Measurements from ENCODE around the gene TRIM7. TPM values are rescaled to one million over a fixed set of nuclear protein-coding genes. Genes with fewer than 3 reads are reported as not detected.

The TRIM7 gene
- total and polyA plus RNA-seq, 7 experiments from 2014 or later, result 0.28 to 6.1 (median 3.2) TPM; not detected in 1

- Mint-ChIP-seq H3K27ac (no peak overlapping the region), H3K4me3 (no peak overlapping the region), H3K4me1 (peaks cover 10 to 28% (median 17%) of the 10 kb centered on the region in 7 donors), H3K27me3 (peaks cover 0 to 12% (median 0%) of the 10 kb centered on the region in 5 donors), H3K9me3 (peaks cover 0 to 17% (median 0%) of the 10 kb centered on the region in 11 donors), H3K36me3 (peaks cover 0 to 8% (median 0%) of the 10 kb centered on the region in 5 donors)
- H3K9me3 ChIP-seq (ENCODE audit: control insufficient read depth in 2 of 3, low read length in 3 of 3), result no peaks in the 10 kb centered on the region
- H3K4me1 ChIP-seq (ENCODE audit: control insufficient read depth in 2 of 2, insufficient read depth in 2 of 2, low read length in 2 of 2), result peaks cover 0 to 5% of the 10 kb centered on the region in 2 donors
- ATAC-seq (no peak), DNase-seq (no peak)
- CTCF ChIA-PET, result interaction anchor here (1.2 kb wide), 1 partner anchor 12 kb away, joined by 6 read pairs; no protein-coding TSS in a partner anchor
- H3K4me3 ChIP-seq (ENCODE audit: low read length), result no peak overlapping the region
- POLR2A ChIA-PET, result interaction anchor here (0.6 to 8.7 kb wide), 3 partner anchors 10 to 31 kb away, joined by 4 to 259 read pairs (median 158); partner anchors contain the start of genes TRIM41 and TRIM7
- no peaks in the 10 kb centered on the region for H3K27me3 ChIP-seq (ENCODE audit: control insufficient read depth in 2 of 2, insufficient read depth in 2 of 2, low read length in 2 of 2)
- no peak overlapping the region for H3K27ac ChIP-seq (ENCODE audit: low read depth, low read length)
- H3K36me3 ChIP-seq (ENCODE audit: control insufficient read depth in 2 of 3, insufficient read depth in 3 of 3, low read length in 3 of 3), result peaks cover 0 to 10% (median 0%) of the 10 kb centered on the region in 3 experiments
- intact Hi-C loops (cut with micrococcal nuclease), result no loop called here
Measured at GRCh38 chr5:181194489-181195248, 10.3 kb downstream of the TRIM7 start.

- Histone ChIP-seq H3K27ac (ENCODE audit: low read depth, low read length) (no peak overlapping the region), H3K4me1 (ENCODE audit: control insufficient read depth in 2 of 2, insufficient read depth in 2 of 2, low read length in 2 of 2) (peaks cover 0 to 5% of the 10 kb centered on the region in 2 donors), H3K9me3 (ENCODE audit: control insufficient read depth in 2 of 3, low read length in 3 of 3) (no peaks in the 10 kb centered on the region), H3K4me3 (ENCODE audit: low read length) (no peak overlapping the region), H3K36me3 (ENCODE audit: control insufficient read depth in 2 of 3, insufficient read depth in 3 of 3, low read length in 3 of 3) (peaks cover 0 to 17% (median 0%) of the 10 kb centered on the region in 3 experiments), H3K27me3 (ENCODE audit: control insufficient read depth in 2 of 2, insufficient read depth in 2 of 2, low read length in 2 of 2) (no peaks in the 10 kb centered on the region)
- peaks cover 12 to 32% (median 19%) of the 10 kb centered on the region in 7 donors for H3K4me1 Mint-ChIP-seq
- POLR2A ChIA-PET, result interaction anchor here (0.5 to 8.7 kb wide), 5 partner anchors 11 to 393 kb away, joined by 3 to 259 read pairs (median 107); partner anchors contain the start of genes TRIM41, TRIM52 and TRIM7
- H3K27me3 Mint-ChIP-seq, result peaks cover 0 to 13% (median 0%) of the 10 kb centered on the region in 5 donors
- DNase-seq (no peak), ATAC-seq (no peak)
- H3K4me3 Mint-ChIP-seq, result peak overlapping the region in 4 of 10 donors; percentile 30 to 99 (median 53)
- CTCF ChIA-PET, result interaction anchor here (0.9 to 1.2 kb wide), 2 partner anchors 10 to 13 kb away, joined by 6 read pairs; no protein-coding TSS in a partner anchor
- H3K27ac Mint-ChIP-seq, result peak overlapping the region in 5 of 9 donors; percentile 0 to 100 (median 65)
- intact Hi-C loops (cut with micrococcal nuclease), result no loop called here
- H3K9me3 Mint-ChIP-seq, result peaks cover 0 to 25% (median 1%) of the 10 kb centered on the region in 11 donors
- peaks cover 0 to 13% (median 0%) of the 10 kb centered on the region in 5 donors for H3K36me3 Mint-ChIP-seq
Measured at GRCh38 chr5:181193656-181194055, 11.3 kb downstream of the TRIM7 start.

DNA sequence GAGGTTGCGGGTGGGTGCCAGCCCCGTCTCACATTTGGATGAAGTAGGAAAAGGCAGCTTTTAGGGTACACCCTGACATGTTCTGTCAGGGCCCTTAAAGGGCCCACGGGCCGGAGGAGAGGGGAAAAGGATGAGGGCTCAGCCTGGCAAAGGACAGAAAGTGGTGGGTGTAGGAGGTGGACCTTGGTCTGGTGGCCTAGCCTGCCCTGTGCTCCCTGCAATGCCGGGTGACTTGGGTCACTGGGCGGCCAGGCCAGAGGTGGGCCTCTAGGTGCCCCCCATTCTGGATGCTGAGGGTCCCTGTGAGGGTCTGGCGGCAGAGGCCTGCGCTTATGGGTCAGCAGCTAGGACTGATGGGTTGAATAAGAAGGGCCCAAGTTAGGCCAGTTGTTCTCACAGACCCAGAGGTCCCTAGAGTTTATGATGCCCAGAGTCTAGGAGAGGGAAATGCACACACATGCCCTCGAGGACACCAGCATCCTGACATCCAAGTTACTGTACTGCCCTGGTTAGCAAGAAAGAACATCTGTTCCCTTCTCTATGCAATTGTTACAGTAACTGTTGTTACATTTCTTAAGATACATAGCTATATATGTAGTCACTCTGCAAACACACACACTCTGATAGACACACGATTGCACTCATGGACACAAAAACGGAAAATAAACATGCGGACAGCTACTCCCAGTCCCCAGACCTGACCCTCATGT lies 12.5 kb downstream of the TRIM7 start:
- POLR2A ChIA-PET, result interaction anchor here (0.6 to 8.7 kb wide), 13 partner anchors 12 to 69 kb away, joined by 3 to 259 read pairs (median 8); partner anchors contain the start of genes RACK1, TRIM41, TRIM52 and TRIM7
- H3K9me3 Mint-ChIP-seq, result peaks cover 0 to 36% (median 4%) of the 10 kb centered on the region in 11 donors
- Histone ChIP-seq H3K36me3 (ENCODE audit: control insufficient read depth in 2 of 3, insufficient read depth in 3 of 3, low read length in 3 of 3) (peaks cover 0 to 17% (median 0%) of the 10 kb centered on the region in 3 experiments), H3K9me3 (ENCODE audit: control insufficient read depth in 2 of 3, low read length in 3 of 3) (no peaks in the 10 kb centered on the region), H3K4me1 (ENCODE audit: control insufficient read depth in 2 of 2, insufficient read depth in 2 of 2, low read length in 2 of 2) (peaks cover 0 to 5% of the 10 kb centered on the region in 2 donors), H3K27me3 (ENCODE audit: control insufficient read depth in 2 of 2, insufficient read depth in 2 of 2, low read length in 2 of 2) (no peaks in the 10 kb centered on the region), H3K27ac (ENCODE audit: low read depth, low read length) (peak overlapping the region; percentile 86), H3K4me3 (ENCODE audit: low read length) (peak overlapping the region; percentile 99)
- H3K27me3 Mint-ChIP-seq, result peaks cover 0 to 25% (median 0%) of the 10 kb centered on the region in 5 donors
- H3K27ac Mint-ChIP-seq, result peak overlapping the region; percentile 95 to 100 (median 99)
- DNase-seq (no peak), ATAC-seq (no peak)
- peaks cover 0 to 18% (median 0%) of the 10 kb centered on the region in 5 donors for H3K36me3 Mint-ChIP-seq
- H3K4me1 Mint-ChIP-seq, result peaks cover 16 to 43% (median 25%) of the 10 kb centered on the region in 7 donors
- CTCF ChIA-PET, result interaction anchor here (0.7 to 4.3 kb wide), 5 partner anchors 8 to 68 kb away, joined by 3 to 23 read pairs (median 6); partner anchors contain the start of genes TRIM41 and TRIM7
- peak overlapping the region; percentile 94 to 99 (median 97) for H3K4me3 Mint-ChIP-seq
- intact Hi-C loops (cut with micrococcal nuclease), result no loop called here

GRCh38 chr5:181191526-181192336 lies 13.3 kb downstream of the TRIM7 start:
- Histone ChIP-seq H3K9me3 (ENCODE audit: control insufficient read depth in 2 of 3, low read length in 3 of 3) (no peaks in the 10 kb centered on the region), H3K36me3 (ENCODE audit: control insufficient read depth in 2 of 3, insufficient read depth in 3 of 3, low read length in 3 of 3) (peaks cover 0 to 17% (median 0%) of the 10 kb centered on the region in 3 experiments), H3K27ac (ENCODE audit: low read depth, low read length) (peak overlapping the region; percentile 86), H3K27me3 (ENCODE audit: control insufficient read depth in 2 of 2, insufficient read depth in 2 of 2, low read length in 2 of 2) (no peaks in the 10 kb centered on the region), H3K4me1 (ENCODE audit: control insufficient read depth in 2 of 2, insufficient read depth in 2 of 2, low read length in 2 of 2) (peaks cover 0 to 5% of the 10 kb centered on the region in 2 donors), H3K4me3 (ENCODE audit: low read length) (peak overlapping the region; percentile 99)
- peak overlapping the region; percentile 95 to 100 (median 99) for H3K27ac Mint-ChIP-seq
- intact Hi-C loops (cut with micrococcal nuclease), result loop anchor here (1.0 kb wide), 7 partner anchors 15 to 70 kb away; partner anchors contain the start of genes TRIM52 (in 2 of the 2) and RACK1 (in 1 of the 2)
- ChIA-PET POLR2A (interaction anchor here (0.6 to 8.7 kb wide), 15 partner anchors 13 to 396 kb away, joined by 3 to 259 read pairs (median 7); partner anchors contain the start of genes RACK1, TRIM41, TRIM52 and TRIM7), CTCF (interaction anchor here (0.7 to 4.3 kb wide), 7 partner anchors 13 to 69 kb away, joined by 3 to 23 read pairs (median 3); partner anchors contain the start of genes TRIM41 and TRIM7)
- H3K36me3 Mint-ChIP-seq, result peaks cover 0 to 18% (median 0%) of the 10 kb centered on the region in 5 donors
- DNase-seq (peak; percentile 91 to 99 (median 97)), ATAC-seq (peak; percentile 81)
- H3K9me3 Mint-ChIP-seq, result peaks cover 0 to 39% (median 4%) of the 10 kb centered on the region in 11 donors
- peaks cover 0 to 24% (median 0%) of the 10 kb centered on the region in 5 donors for H3K27me3 Mint-ChIP-seq
- H3K4me1 Mint-ChIP-seq, result peaks cover 16 to 47% (median 26%) of the 10 kb centered on the region in 7 donors
- peak overlapping the region; percentile 94 to 99 (median 97) for H3K4me3 Mint-ChIP-seq

DNA sequence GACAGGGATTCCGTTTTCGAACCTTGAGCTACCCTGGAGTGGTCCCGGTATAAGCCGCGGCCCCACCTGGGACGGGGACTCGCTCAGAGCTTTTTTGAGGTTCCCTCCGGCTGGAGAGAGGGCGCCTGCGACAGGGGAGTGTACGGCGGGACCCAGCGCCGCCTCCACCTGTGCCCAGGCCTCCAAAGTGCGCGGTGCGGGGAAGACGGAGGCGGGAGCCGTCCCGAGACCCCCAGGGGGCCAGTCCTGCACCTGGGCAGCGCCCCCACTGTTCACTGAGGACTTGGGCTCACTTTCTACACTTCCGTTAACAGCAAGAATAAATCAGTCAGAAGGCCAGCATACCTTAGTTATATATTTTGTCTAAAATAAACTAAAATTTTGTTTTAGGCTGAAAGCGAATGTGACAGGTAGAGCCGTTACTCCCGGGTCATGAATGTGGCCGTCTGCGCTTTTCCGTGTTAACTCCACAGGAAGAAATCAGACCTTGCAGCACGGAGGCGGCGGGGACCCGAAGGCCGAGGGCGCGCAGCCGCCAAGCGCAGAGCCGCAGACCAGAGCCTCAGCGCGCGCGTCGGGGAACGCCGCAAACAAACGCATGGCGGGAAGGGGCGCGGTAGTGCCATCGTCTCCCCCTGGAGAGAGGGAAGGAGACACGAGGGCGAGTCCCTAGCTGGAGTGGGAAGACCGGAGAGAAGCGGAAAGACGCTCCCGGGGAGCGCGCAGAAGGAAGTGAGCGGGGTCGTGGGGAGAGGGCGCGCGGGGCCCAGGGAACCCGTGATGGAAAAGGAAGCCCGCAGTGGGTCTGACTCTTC lies 14.1 kb downstream of the TRIM7 start:
- POLR2A ChIA-PET, result interaction anchor here (0.8 to 8.7 kb wide), 15 partner anchors 14 to 70 kb away, joined by 3 to 259 read pairs (median 8); partner anchors contain the start of genes RACK1, TRIM41, TRIM52 and TRIM7
- intact Hi-C loops (cut with micrococcal nuclease), result loop anchor here (1.0 kb wide), 7 partner anchors 15 to 70 kb away; partner anchors contain the start of genes TRIM52 (in 2 of the 2) and RACK1 (in 1 of the 2)
- peaks cover 0 to 40% (median 4%) of the 10 kb centered on the region in 11 donors for H3K9me3 Mint-ChIP-seq
- H3K9me3 ChIP-seq (ENCODE audit: control insufficient read depth in 2 of 3, low read length in 3 of 3), result no peaks in the 10 kb centered on the region
- DNase-seq (peak in 7 of 9 donors; percentile 33 to 54 (median 35)), ATAC-seq (peak; percentile 7)
- peaks cover 0 to 18% (median 0%) of the 10 kb centered on the region in 5 donors for H3K36me3 Mint-ChIP-seq
- H3K4me1 Mint-ChIP-seq, result peaks cover 16 to 55% (median 32%) of the 10 kb centered on the region in 7 donors
- no peaks in the 10 kb centered on the region for H3K27me3 ChIP-seq (ENCODE audit: control insufficient read depth in 2 of 2, insufficient read depth in 2 of 2, low read length in 2 of 2)
- H3K4me1 ChIP-seq (ENCODE audit: control insufficient read depth in 2 of 2, insufficient read depth in 2 of 2, low read length in 2 of 2), result peaks cover 0 to 5% of the 10 kb centered on the region in 2 donors
- peaks cover 0 to 17% (median 0%) of the 10 kb centered on the region in 3 experiments for H3K36me3 ChIP-seq (ENCODE audit: control insufficient read depth in 2 of 3, insufficient read depth in 3 of 3, low read length in 3 of 3)
- CTCF ChIA-PET, result interaction anchor here (0.9 to 4.3 kb wide), 10 partner anchors 10 to 71 kb away, joined by 3 to 23 read pairs (median 4); partner anchors contain the start of genes TRIM41 and TRIM7
- H3K27me3 Mint-ChIP-seq, result peaks cover 0 to 26% (median 0%) of the 10 kb centered on the region in 5 donors
- peak overlapping the region; percentile 99 for H3K4me3 ChIP-seq (ENCODE audit: low read length)
- H3K27ac ChIP-seq (ENCODE audit: low read depth, low read length), result peak overlapping the region; percentile 86
- peak overlapping the region; percentile 94 to 99 (median 97) for H3K4me3 Mint-ChIP-seq
- H3K27ac Mint-ChIP-seq, result peak overlapping the region; percentile 95 to 100 (median 99)

All from naive thymus-derived CD4-positive, alpha-beta T cell (primary cell).